HFFc6 (cell line): Measurements from ENCODE around the gene EFNB1. TPM values are rescaled to one million over a fixed set of nuclear protein-coding genes. Genes with fewer than 3 reads are reported as not detected.

Experiments used
- DNase-seq: peaks from one replicate; pipeline ENCODE4 v3.0.0-alpha.2; 2018
- H3K27ac Mint-ChIP-seq: 2 replicates; pipeline ENCODE4 v1.8.0; 2020; ENCODE audit warnings: mild to moderate bottlenecking, mixed read lengths
- H3K27me3 Mint-ChIP-seq: 2 replicates; pipeline ENCODE4 v1.8.0; 2021; ENCODE audit warnings: mild to moderate bottlenecking, moderate library complexity, mixed read lengths; ENCODE audit not compliant: insufficient read depth
- H3K36me3 Mint-ChIP-seq: 2 replicates; pipeline ENCODE4 v1.8.0; 2021; ENCODE audit warnings: low read depth, mixed read lengths
- H3K4me1 Mint-ChIP-seq: 2 replicates; pipeline ENCODE4 v1.8.0; 2020; ENCODE audit warnings: low read depth, mixed read lengths
- H3K4me3 Mint-ChIP-seq: 2 replicates; pipeline ENCODE4 v1.8.0; 2020; ENCODE audit warnings: mild to moderate bottlenecking, moderate library complexity, mixed read lengths
- H3K9me3 Mint-ChIP-seq: 2 replicates; pipeline ENCODE4 v1.8.0; 2020; ENCODE audit warnings: mild to moderate bottlenecking, mixed read lengths
- CTCF ChIP-seq: fragments of 200-600 bp; sonication (generic); IDR thresholded peaks from 2 replicates; pipeline ENCODE4 v1.5.0; 2021; ENCODE audit warnings: antibody characterized with exemption, mild to moderate bottlenecking
- total RNA-seq, 6 experiments: library from RNA; stranded (reverse); fragmentation: NEBNext Ultra II Directional; extraction: Animal tissue kit (Norgen Biotek cat#: 25700); gene quantifications; 2 replicates in 1 of 6; 3 replicates in 5 of 6; pipeline ENCODE4 v1.2.3, GENCODE V29; 2021

EFNB1 gene
- total RNA-seq, 6 experiments from 2014 or later = 4.2 to 4.8 (median 4.5) TPM

- no peaks in the 10 kb centered on the region for H3K9me3 Mint-ChIP-seq
- no peak overlapping the region for H3K4me3 Mint-ChIP-seq
- H3K27ac Mint-ChIP-seq = no peak overlapping the region
- H3K4me1 Mint-ChIP-seq = peaks cover 10% of the 10 kb centered on the region
- TF ChIP-seq CTCF = no peak
- peaks cover 4% of the 10 kb centered on the region; the same call in 1 of the 2 replicates for H3K27me3 Mint-ChIP-seq
- no peaks in the 10 kb centered on the region for H3K36me3 Mint-ChIP-seq
- no peak for DNase-seq
These were observed 4.2 kb upstream of the EFNB1 start for GRCh38 chrX:68824565-68825125.

- no peak overlapping the region for H3K27ac Mint-ChIP-seq
- no peak overlapping the region for H3K4me3 Mint-ChIP-seq
- H3K36me3 Mint-ChIP-seq = no peaks in the 10 kb centered on the region
- DNase-seq = no peak
- no peak for TF ChIP-seq CTCF
- peaks cover 4% of the 10 kb centered on the region; the same call in 1 of the 2 replicates for H3K27me3 Mint-ChIP-seq
- H3K9me3 Mint-ChIP-seq = no peaks in the 10 kb centered on the region
- H3K4me1 Mint-ChIP-seq = peaks cover 12% of the 10 kb centered on the region
These were observed 2.5 kb upstream of the EFNB1 start for GRCh38 chrX:68826113-68826980.

DNA sequence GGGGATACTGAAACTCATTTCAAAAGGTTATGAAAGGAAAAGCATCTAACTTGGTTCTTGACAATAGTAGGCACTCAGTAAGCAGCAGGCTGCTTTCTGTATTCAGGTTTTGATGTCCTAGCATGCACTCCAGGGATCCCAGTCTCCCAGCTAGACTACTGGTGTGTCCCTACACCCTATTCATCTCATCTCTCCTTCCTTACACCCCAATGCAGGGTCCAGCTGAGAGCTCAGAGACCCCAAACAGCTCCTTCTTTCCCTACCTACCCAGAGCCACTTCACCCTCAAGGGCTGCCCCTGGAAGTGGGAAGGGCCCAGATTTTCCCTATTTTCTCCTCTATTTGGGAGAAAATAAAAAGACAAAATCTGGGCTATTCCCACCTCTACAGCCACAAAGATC lies 1.6 kb upstream of the EFNB1 start:
- peaks cover 4% of the 10 kb centered on the region; the same call in 1 of the 2 replicates for H3K27me3 Mint-ChIP-seq
- no peaks in the 10 kb centered on the region for H3K9me3 Mint-ChIP-seq
- no peak for DNase-seq
- H3K36me3 Mint-ChIP-seq = no peaks in the 10 kb centered on the region
- H3K4me3 Mint-ChIP-seq = no peak overlapping the region
- TF ChIP-seq CTCF = no peak
- no peak overlapping the region for H3K27ac Mint-ChIP-seq
- peaks cover 21% of the 10 kb centered on the region for H3K4me1 Mint-ChIP-seq

- DNase-seq = peak; percentile 41
- peak overlapping the region; percentile 64; the same call in 1 of the 2 replicates for H3K27ac Mint-ChIP-seq
- peaks cover 18% of the 10 kb centered on the region for H3K4me1 Mint-ChIP-seq
- H3K9me3 Mint-ChIP-seq = no peaks in the 10 kb centered on the region
- TF ChIP-seq CTCF = peak; percentile 89
- H3K4me3 Mint-ChIP-seq = peak overlapping the region; percentile 83
- no peaks in the 10 kb centered on the region for H3K36me3 Mint-ChIP-seq
- peaks cover 4% of the 10 kb centered on the region; the same call in 1 of the 2 replicates for H3K27me3 Mint-ChIP-seq
These were observed 785 bp upstream of the EFNB1 start for GRCh38 chrX:68827848-68828624.

DNA sequence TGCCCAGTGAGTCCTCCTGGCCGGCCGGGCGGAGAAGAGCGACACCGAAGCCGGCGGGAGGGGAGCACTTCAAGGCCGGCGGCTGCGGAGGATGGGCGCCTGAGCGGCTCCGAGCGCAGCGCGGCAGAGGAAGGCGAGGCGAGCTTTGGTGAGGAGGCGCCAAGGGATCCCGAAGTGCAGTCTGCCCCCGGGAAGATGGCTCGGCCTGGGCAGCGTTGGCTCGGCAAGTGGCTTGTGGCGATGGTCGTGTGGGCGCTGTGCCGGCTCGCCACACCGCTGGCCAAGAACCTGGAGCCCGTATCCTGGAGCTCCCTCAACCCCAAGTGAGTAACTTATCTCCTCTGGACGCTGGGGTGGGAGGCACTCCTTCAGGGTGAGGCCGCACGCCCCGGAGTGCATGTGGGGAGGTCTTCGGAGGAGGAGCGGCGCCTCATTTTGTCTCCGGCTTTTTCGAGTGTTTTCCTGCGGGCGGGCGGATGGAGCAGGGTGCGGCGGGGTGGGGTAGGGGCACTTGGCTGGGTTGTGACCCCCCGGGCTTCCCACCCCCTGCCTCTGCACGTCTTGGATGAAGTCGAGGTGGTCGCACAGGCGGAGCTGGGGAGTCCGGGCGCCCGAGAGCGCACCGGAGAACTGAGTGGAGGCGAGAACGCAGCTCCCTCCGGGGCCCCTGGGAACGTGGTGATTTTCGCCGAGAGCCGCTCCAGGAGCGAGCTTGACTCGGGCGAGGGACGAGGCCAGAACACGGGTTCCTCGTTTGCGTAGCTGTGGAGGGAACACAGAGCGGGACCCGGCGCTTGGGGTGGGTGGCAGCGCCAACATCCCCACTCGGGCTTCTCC lies 979 bp downstream of the EFNB1 start:
- H3K27ac Mint-ChIP-seq = no peak overlapping the region

More for the DNA sequence above, 979 bp downstream of the EFNB1 start:
- DNase-seq = no peak
- H3K36me3 Mint-ChIP-seq = no peaks in the 10 kb centered on the region
- peak overlapping the region; percentile 84 for H3K4me3 Mint-ChIP-seq
- TF ChIP-seq CTCF = no peak
- peaks cover 2% of the 10 kb centered on the region; the same call in 1 of the 2 replicates for H3K27me3 Mint-ChIP-seq
- peaks cover 18% of the 10 kb centered on the region for H3K4me1 Mint-ChIP-seq
- H3K9me3 Mint-ChIP-seq = no peaks in the 10 kb centered on the region
